ENCODE measurements around the gene MEST.
"Not testable (repeated sequence)": the region's sequence is repeated elsewhere in the genome, so short reads cannot be mapped to it uniquely, and the experiment has no call there.

Gene MEST

GRCh38 chr7:130527752-130528355 is 36.0 kb downstream of the MEST start:
- DNase-seq = not testable (repeated sequence)

- DNase-seq = no peak
These were observed 37.5 kb downstream of the MEST start for GRCh38 chr7:130529417-130529816.

- not testable (repeated sequence) for DNase-seq
These were observed 46.0 kb downstream of the MEST start for GRCh38 chr7:130537894-130538293.

- not testable (repeated sequence) for DNase-seq
These were observed 49.4 kb downstream of the MEST start for GRCh38 chr7:130541287-130541686.

GRCh38 chr7:130542297-130542696 is 50.4 kb downstream of the MEST start:
- DNase-seq = not testable (repeated sequence)

GRCh38 chr7:130543487-130544010 is 51.7 kb downstream of the MEST start:
- DNase-seq = no peak

GRCh38 chr7:130544356-130544755 is 52.5 kb downstream of the MEST start:
- no peak for DNase-seq

- no peak for DNase-seq
These were observed 61.6 kb downstream of the MEST start for GRCh38 chr7:130553398-130554029.

GRCh38 chr7:130554481-130554880 is 62.6 kb downstream of the MEST start:
- no peak for DNase-seq
